Neural cell (in vitro differentiated cells): ENCODE measurements around the gene CCDC102A. TPM values are rescaled to one million over a fixed set of nuclear protein-coding genes. Genes with fewer than 3 reads are reported as not detected.

Experiments used
- H2AFZ ChIP-seq: fragments of 200-600, 300-800 bp; sonication (generic), shearing (Covaris generic); 2 replicates; pipeline ENCODE4 v1.6.0; 2014; ENCODE audit warnings: low read depth, mild to moderate bottlenecking, antibody characterized with exemption, low read length, moderate library complexity
- H3F3A ChIP-seq: fragments of 200-600 bp; shearing (Covaris generic); 2 replicates; pipeline ENCODE4 v1.6.1; 2016; ENCODE audit warnings: mild to moderate bottlenecking, moderate library complexity, mixed read lengths, antibody characterized with exemption, low read length; ENCODE audit not compliant: insufficient read depth, poor library complexity, severe bottlenecking
- H3K27ac ChIP-seq: fragments of 200-600, 300-800 bp; sonication (generic), shearing (Covaris generic); 2 replicates; pipeline ENCODE4 v1.5.1; 2014; ENCODE audit warnings: mild to moderate bottlenecking, low read length, moderate library complexity
- H3K27me3 ChIP-seq: fragments of 300-800, 200-600 bp; sonication (generic), shearing (Covaris generic); 2 replicates; pipeline ENCODE4 v1.6.0; 2014; ENCODE audit warnings: mild to moderate bottlenecking, low read depth, low read length, moderate library complexity; ENCODE audit not compliant: insufficient read depth
- H3K36me3 ChIP-seq: fragments of 300-800, 200-600 bp; sonication (generic), shearing (Covaris generic); 2 replicates; pipeline ENCODE4 v1.5.1; 2014; ENCODE audit warnings: mild to moderate bottlenecking, antibody characterized with exemption, low read length, moderate library complexity; ENCODE audit not compliant: insufficient read depth
- H3K4me2 ChIP-seq: fragments of 300-800, 200-600 bp; sonication (generic), shearing (Covaris generic); 2 replicates; pipeline ENCODE4 v1.6.0; 2014; ENCODE audit warnings: mild to moderate bottlenecking, low read length
- H3K4me3 ChIP-seq: fragments of 300-800, 200-600 bp; sonication (generic), shearing (Covaris generic); 2 replicates; pipeline ENCODE4 v1.5.1; 2014; ENCODE audit warnings: mild to moderate bottlenecking, low read length, moderate library complexity
- H3K79me2 ChIP-seq: fragments of 200-600 bp; shearing (Covaris generic); replicated peaks from 2 replicates; pipeline ENCODE4 v1.6.0; 2014; ENCODE audit warnings: mild to moderate bottlenecking, low read length, moderate library complexity; ENCODE audit not compliant: insufficient read depth
- H3K9ac ChIP-seq: fragments of 300-800, 200-600 bp; sonication (generic), shearing (Covaris generic); 2 replicates; pipeline ENCODE4 v1.6.1; 2016; ENCODE audit warnings: mild to moderate bottlenecking, low read length, mixed read lengths
- H3K9me2 ChIP-seq: fragments of 200-600 bp; shearing (Covaris generic); 2 replicates; pipeline ENCODE4 v1.6.1; 2016; ENCODE audit warnings: mild to moderate bottlenecking, low read length, mixed read lengths; ENCODE audit not compliant: insufficient read depth
- H3K9me3 ChIP-seq: fragments of 200-600, 300-800 bp; sonication (generic), shearing (Covaris generic); 2 replicates; pipeline ENCODE4 v1.6.1; 2016; ENCODE audit warnings: mild to moderate bottlenecking, mixed run types, low read length, moderate library complexity, mixed read lengths
- H4K20me1 ChIP-seq: fragments of 200-600 bp; shearing (Covaris generic); 2 replicates; pipeline ENCODE4 v1.6.1; 2016; ENCODE audit warnings: mild to moderate bottlenecking, mixed run types; ENCODE audit not compliant: insufficient read depth
- CTCF ChIP-seq: fragments of 450-650 bp; IDR thresholded peaks from 2 replicates; pipeline ENCODE4 v1.5.1; 2014; ENCODE audit warnings: antibody characterized with exemption, mild to moderate bottlenecking, moderate library complexity; ENCODE audit not compliant: poor library complexity, severe bottlenecking
- EP300 ChIP-seq: fragments of 450-650 bp; conservative IDR thresholded peaks from 2 replicates; pipeline ENCODE4 v1.6.1; 2014; ENCODE audit warnings: antibody characterized with exemption, mild to moderate bottlenecking, moderate library complexity; ENCODE audit not compliant: poor library complexity, severe bottlenecking
- EZH2 ChIP-seq: fragments of 200-600, 300-800 bp; shearing (Covaris generic), sonication (generic); IDR thresholded peaks from 2 replicates; pipeline ENCODE4 v1.6.1; 2014; ENCODE audit warnings: antibody characterized with exemption, low read length, borderline replicate concordance, mild to moderate bottlenecking; ENCODE audit not compliant: insufficient read depth, poor library complexity, severe bottlenecking
- MXI1 ChIP-seq: fragments of 450-650 bp; conservative IDR thresholded peaks from 2 replicates; pipeline ENCODE4 v1.6.1; 2014; ENCODE audit warnings: antibody characterized with exemption, mild to moderate bottlenecking; ENCODE audit not compliant: poor library complexity, severe bottlenecking
- POLR2AphosphoS5 ChIP-seq: IDR thresholded peaks from 2 replicates; pipeline ENCODE4 v1.6.1; 2012
- RAD21 ChIP-seq: fragments of 450-650 bp; conservative IDR thresholded peaks from 2 replicates; pipeline ENCODE4 v1.6.1; 2014; ENCODE audit warnings: antibody characterized with exemption, mild to moderate bottlenecking, moderate library complexity
- REST ChIP-seq: IDR thresholded peaks from 2 replicates; pipeline ENCODE4 v1.6.1; 2012; ENCODE audit warnings: borderline replicate concordance
- SMC3 ChIP-seq: fragments of 450-650 bp; conservative IDR thresholded peaks from 2 replicates; pipeline ENCODE4 v1.6.1; 2014; ENCODE audit warnings: antibody characterized with exemption, mild to moderate bottlenecking, moderate library complexity; ENCODE audit not compliant: poor library complexity
- TAF1 ChIP-seq: IDR thresholded peaks from 2 replicates; pipeline ENCODE4 v1.6.1; 2012; ENCODE audit warnings: low read depth
- polyA plus RNA-seq: library from polyadenylated mRNA; depleted of rRNA; stranded (reverse); fragments of >200 nt; gene quantifications from 2 replicates; pipeline ENCODE4 v1.2.3, GENCODE V29; 2014

CCDC102A gene
- polyA plus RNA-seq, 1 donor from 2014 or later = 0.20 TPM

GRCh38 chr16:57516176-57516725 is 20.1 kb downstream of the CCDC102A start:
- H3K27me3 ChIP-seq = no peaks in the 10 kb centered on the region
- TF ChIP-seq SMC3 (no peak), TAF1 (no peak), RAD21 (no peak), REST (no peak), EZH2 (no peak), MXI1 (no peak), POLR2AphosphoS5 (no peak), CTCF (no peak), EP300 (no peak)

GRCh38 chr16:57514791-57515600 is 21.4 kb downstream of the CCDC102A start:
- H2AFZ ChIP-seq = no peak overlapping the region
- H3K36me3 ChIP-seq = no peaks in the 10 kb centered on the region
- H3K9me3 ChIP-seq = no peaks in the 10 kb centered on the region
- H3K4me2 ChIP-seq = no peak overlapping the region
- TF ChIP-seq CTCF = no peak
- no peak for TF ChIP-seq TAF1
- no peak for TF ChIP-seq REST
- no peak for TF ChIP-seq RAD21
- TF ChIP-seq EP300 = no peak
- TF ChIP-seq EZH2 = no peak
- no peak for TF ChIP-seq POLR2AphosphoS5
- TF ChIP-seq MXI1 = no peak
- no peak for TF ChIP-seq SMC3
- H3K9me2 ChIP-seq = no peaks in the 10 kb centered on the region
- no peaks in the 10 kb centered on the region for H3F3A ChIP-seq
- H4K20me1 ChIP-seq = no peaks in the 10 kb centered on the region
- H3K27ac ChIP-seq = no peak overlapping the region
- no peaks in the 10 kb centered on the region for H3K79me2 ChIP-seq
- no peak overlapping the region for H3K4me3 ChIP-seq
- no peaks in the 10 kb centered on the region for H3K27me3 ChIP-seq
- H3K9ac ChIP-seq = no peak overlapping the region

More at GRCh38 chr16:57516176-57516725, 20.1 kb downstream of the CCDC102A start:
- Histone ChIP-seq H3K9ac (no peak overlapping the region), H3K9me2 (no peaks in the 10 kb centered on the region), H4K20me1 (no peaks in the 10 kb centered on the region), H3K27ac (no peak overlapping the region), H2AFZ (no peak overlapping the region), H3F3A (no peaks in the 10 kb centered on the region), H3K4me2 (no peak overlapping the region), H3K9me3 (no peaks in the 10 kb centered on the region), H3K36me3 (no peaks in the 10 kb centered on the region), H3K4me3 (no peak overlapping the region), H3K79me2 (no peaks in the 10 kb centered on the region)
